Activated CD8-positive, alpha-beta memory T cell treated with anti-CD3 and anti-CD28 coated beads, Interleukin-2, amount 50 U/mL, for 24 hours (primary cell): ENCODE data around the gene LMBR1.
"Not testable (repeated sequence)": the region's sequence is repeated elsewhere in the genome, so short reads cannot be mapped to it uniquely, and the experiment has no call there.

Experiments
- DNase-seq: peaks from one replicate; pipeline ENCODE4 v3.0.0-alpha.2; 2020; ENCODE audit errors: extremely low read depth

Gene LMBR1

DNA sequence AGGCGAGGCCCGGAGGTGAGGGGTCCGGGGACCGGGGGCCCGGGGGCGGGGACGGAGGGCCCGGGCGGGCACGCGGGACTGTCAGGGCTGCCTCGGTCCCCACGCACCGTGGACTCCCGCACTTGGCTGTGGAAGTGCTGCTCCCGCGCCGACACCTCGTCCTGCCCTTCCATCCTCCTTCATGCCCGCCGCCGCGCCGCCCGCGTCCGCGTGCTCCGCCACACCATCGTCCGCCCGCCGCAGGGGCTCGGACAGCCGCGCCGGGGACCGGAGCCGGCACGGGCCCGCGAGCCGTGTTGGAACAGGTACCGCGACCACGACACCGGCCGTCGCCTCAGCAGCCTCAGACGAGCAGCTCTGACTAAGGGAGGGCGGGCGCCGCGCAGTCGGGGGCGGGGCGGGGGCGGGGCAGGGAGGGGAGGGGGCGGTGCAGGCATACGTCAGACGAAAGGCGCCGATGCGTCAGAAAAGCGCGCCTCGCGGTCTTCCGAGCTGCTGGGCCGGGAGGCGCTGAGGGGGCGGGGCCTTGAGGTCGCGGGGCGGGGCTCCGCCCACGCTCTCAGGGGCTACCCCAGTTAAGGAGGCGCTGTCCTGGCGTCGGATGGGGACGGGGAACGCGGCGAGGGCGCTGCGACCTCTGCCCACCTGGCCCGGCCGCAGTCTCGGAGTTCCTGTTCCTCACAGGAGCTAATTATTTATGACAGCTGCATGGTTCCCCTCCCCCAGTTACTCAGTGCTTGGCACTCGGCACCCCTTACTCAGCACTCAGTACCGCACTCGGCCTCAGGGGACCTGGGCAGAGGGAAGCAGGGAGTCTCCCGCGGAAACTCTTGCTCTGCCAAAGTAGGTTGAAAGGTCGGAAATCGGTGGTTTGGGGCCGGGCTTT lies at the start of gene LMBR1:
TSS of gene LMBR1 (minus strand) at position 363 of the 886 bp plus-strand sequence. CDS start at position 173, 190 bp downstream.
- DNase-seq, result peak; percentile 82

GRCh38 chr7:156942708-156943090 lies 49.7 kb upstream of the LMBR1 start:
- DNase-seq, result no peak

DNA sequence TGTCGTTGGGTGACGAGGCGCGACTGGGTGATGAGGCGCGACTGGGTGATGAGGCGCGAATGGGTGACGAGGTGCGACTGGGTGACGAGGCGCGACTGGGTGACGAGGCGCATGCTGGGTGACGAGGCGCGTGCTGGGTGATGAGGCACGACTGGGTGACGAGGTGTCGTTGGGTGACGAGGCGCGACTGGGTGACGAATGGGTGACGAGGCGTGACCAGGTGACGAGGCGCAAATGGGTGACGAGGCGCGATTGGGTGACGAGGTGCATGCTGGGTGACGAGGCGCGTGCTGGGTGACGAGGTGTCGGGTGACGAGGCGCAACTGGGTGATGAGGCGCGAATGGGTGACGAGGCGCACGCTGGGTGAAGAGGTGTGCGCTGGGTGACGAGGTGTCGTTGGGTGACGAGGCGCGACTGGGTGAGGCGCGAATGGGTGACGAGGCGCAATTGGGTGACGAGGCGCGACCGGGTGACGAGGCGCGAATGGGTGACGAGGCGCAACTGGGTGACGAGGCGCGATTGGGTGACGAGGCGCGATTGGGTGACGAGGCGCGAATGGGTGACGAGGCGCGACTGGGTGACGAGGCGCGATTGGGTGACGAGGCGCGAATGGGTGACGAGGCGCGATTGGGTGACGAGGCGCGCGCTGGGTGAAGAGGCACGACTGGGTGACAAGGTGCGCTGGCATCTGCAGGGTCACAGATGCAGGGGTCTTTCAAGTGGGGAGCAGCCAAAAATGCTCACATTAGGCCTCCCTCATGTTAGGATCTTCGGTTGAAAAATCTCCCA lies 48.6 kb upstream of the LMBR1 start:
- DNase-seq, result no peak

DNA sequence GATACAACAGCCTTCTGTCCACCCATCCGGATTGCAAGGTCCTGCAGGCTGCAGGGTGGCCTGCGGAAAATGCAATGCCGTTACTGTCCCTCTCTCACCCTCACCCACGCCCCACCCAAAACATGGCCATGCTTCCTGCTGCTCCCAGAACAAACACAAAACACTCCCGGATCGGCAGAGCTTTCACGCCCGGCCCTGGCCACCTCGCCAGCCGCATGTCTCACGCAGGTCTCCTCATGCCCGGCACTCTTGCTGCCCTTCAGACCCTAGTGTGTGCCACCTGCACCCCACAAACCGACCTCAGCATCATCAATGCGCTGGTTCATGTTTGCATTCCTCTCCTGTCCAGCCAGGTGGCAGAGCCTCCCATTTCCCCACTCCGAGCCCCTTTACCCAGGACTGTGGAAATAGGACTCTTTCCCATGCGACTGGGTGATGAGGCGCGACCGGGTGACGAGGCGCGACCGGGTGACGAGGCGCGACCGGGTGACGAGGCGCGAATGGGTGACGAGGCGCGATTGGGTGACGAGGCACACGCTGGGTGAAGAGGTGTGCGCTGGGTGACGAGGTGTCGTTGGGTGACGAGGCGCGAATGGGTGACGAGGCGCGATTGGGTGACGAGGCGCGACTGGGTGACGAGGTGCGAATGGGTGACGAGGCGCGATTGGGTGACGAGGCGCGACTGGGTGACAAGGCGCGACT lies 47.6 kb upstream of the LMBR1 start:
- DNase-seq, result no peak

- not testable (repeated sequence) for DNase-seq
These were observed 43.8 kb upstream of the LMBR1 start for GRCh38 chr7:156936766-156937165.

- no peak for DNase-seq
These were observed 42.3 kb upstream of the LMBR1 start for GRCh38 chr7:156935250-156935649.

DNA sequence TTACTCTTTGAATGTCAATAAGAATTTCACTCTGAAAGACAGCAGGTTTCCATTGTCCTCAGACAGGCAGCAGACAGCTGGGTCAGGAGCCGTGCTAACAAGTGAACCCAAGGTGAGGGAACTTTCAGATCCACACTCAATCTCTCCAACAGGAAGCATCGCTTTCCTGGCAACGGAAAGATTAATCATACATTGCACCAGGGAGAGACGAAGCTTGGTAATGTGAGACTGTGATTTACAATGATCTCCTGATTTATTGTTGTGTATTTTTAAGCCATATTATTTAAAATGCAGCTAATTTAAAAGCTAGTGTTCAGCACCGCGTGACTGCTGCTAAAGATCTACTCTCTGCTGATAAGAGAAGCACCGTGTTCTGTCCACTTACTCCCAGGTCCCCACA lies 39.0 kb upstream of the LMBR1 start:
- DNase-seq, result no peak

DNA sequence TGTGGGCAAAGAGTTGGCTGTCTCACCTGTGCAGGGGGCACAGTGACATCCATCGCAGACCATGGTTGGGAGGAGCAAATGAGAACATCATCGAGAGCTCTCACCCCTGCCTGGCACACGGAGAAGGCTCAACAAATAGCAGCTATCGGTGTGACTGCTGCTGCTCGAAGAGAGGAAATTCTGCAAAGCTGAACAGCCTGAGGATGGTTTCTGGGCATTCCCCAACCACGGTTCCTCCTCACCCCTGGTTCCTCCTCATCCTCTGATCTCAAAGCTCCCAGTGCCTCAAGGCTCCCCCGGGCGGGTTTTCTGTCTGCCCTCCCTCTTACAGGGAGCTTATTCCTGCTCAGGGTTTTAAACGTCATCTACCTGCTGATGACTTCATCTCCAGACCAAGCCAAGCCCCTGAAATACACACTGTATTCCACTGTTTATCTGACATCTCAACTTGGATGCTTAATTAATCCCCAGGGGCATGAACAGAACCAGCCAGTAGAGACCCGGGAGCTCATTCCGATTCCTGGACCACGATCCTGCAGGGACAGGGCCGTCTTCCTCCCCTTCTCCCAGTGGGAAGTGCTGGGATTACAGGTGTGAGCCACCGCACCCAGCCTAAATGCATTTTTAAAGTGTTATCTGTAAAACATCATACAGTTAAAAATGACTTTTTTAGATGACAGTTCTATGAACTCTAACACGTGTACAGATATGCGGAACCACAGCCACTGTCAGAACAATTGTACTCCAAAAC lies 37.0 kb upstream of the LMBR1 start:
- DNase-seq, result no peak

GRCh38 chr7:156928406-156928747 lies 35.4 kb upstream of the LMBR1 start:
- no peak for DNase-seq

DNA sequence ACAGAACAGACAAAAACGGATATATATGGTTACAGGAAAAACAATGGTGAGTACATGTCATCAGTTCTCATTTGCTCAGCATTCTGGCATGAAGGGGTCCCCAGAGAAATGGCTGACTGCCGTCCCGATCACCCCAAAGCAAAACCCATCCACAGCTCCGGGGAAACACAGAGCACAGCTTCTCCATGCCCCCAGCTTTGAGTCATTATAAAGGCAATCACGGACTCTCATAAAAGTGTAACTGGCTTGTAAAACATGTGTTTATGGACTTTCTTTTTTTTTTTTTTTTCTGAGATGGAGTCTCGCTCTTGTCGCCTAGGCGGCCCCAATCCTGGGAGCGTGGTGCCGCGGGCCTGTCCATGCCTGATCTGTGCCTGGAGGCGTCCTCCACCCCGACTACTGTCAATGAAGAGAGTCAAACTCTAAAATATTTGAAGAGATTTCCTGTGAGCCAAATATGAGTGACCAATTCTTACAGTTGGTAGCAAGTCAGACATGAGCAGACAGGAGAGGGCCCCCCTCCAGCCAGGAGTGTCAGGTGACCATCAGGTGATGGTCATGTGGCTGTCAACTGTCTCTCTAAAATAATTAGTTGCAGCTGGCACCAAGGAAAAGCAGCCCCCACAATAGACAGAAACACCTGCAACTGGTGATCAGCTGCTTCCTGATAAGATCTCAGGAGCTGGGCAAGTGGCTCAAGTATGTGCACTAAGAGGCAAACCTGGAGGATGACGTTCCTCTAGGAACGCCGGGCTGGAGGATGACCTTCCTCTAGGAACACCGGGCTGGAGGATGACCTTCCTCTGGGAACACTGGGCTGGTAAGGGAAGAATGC lies 34.8 kb upstream of the LMBR1 start:
- no peak for DNase-seq

GRCh38 chr7:156925821-156926220 lies 32.8 kb upstream of the LMBR1 start:
- DNase-seq, result not testable (repeated sequence)

GRCh38 chr7:156922304-156922703 lies 29.3 kb upstream of the LMBR1 start:
- DNase-seq, result not testable (repeated sequence)

GRCh38 chr7:156920487-156921373 lies 27.7 kb upstream of the LMBR1 start:
- DNase-seq, result not testable (repeated sequence)

DNA sequence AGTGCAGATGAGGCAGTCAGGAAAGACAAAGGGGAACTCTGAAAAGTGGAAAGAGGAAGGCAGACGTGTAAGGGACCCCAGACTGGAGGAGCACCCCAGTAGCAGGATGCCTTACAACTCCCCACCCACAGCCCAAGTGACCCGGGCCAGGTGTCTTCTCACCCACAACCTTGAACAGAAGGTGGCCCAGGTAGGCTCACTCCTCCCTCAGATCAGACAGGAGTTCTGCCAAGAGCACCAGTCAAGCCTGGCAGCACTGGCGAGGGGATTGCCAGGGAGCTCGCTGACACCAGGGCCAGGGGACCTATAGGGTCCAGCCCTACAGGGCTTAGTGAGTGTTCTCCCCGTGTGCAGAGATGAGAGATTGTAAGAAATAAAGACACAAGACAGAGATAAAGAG lies 27.1 kb upstream of the LMBR1 start:
- DNase-seq, result no peak

DNA sequence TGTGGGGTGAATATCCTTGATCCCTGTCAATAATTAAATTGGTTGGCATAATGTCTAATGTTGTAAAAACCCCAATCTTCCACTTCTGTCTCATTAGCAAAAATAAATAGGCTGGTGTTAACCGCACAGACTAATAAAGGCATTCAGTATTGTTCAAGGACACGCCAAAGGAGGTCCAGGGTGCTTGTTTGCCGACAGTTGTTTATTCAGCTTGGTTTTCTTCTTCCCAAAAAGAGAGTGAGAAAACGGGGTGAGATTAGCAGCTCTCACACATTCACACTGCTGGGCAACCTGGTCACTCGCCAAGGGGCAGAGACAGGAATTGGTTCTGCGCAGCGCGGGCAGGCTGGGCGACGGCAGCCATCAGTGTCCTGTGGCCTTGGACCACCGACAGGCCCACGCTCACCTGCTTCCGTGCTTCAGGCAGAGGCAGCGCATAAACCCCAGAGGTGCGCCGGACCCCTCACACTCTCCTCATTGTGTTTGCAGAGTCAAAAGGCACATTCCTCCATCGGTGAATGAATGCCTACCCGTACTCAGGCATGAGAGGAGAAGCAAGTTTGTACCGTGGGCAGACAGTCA lies 26.2 kb upstream of the LMBR1 start:
- no peak for DNase-seq

DNA sequence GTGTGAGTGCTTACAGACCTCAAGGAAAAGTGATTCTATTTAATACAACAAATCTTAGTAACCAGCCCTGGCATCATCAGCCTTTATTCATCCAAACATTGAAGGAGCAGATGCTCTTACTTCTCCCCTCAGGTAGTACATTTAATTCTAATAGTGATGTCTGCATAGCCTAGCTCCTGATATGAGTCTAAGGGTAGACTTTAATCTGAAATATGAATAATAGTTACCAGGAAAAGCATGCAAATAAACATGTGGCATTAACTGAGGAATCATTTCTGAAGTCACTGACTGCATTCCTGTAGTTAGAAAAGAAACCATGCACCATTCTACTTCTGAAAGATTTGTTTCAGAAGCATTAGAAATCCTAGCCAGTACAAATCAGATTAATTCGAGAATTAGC lies 25.7 kb upstream of the LMBR1 start:
- DNase-seq, result no peak

- DNase-seq, result not testable (repeated sequence)
These were observed 16.7 kb upstream of the LMBR1 start for GRCh38 chr7:156909574-156910252.

DNA sequence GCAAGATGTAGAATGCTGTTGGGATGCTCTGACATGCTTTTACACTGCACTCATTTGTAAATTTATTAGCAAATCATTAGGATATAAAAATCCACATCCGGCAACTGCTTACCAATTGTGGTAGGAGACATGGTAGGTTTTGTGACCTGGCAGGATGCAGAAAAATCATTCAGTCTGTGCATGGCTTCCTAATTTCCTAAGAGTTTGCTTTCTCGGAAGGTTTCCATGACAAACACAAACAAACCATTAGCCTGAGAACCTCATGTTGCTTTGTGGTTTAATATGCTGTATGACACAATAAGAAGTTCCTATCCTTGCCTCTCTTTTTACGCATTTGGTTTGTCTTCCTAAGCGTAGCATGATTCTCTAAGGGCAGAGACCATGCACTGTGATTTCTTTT lies 14.7 kb upstream of the LMBR1 start:
- no peak for DNase-seq

DNA sequence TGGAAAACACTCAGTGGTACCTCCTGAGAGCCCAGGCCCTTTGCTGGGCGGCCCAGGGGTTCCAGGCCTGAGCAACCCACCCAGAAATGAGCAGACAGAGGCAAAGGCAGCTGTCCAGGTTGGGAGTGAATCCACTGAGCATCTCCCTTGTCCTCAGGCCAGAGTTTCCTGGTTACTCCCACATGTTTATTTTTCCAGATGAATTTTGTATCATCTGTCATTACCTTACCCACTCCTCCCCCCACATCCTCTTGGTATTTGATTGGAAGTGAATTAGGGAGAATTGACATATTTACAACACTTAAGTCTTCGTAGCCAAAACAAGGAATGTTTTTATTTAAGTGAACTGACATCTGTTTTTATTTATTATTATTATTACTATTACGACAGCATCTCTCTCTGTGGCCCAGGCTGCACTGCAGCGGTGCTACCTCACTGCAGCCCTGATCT lies 13.2 kb upstream of the LMBR1 start:
- no peak for DNase-seq
